SK-N-SH treated with all-trans-retinoic acid at 6 μM for 48 hours (cell line): ENCODE measurements around the gene GPR153.

Source experiments
- ATAC-seq: fragments of 200-7000 bp; cut with Tn5 transposase; 3 replicates; pipeline ENCODE4 v1.9.1; 2020; ENCODE audit warnings: mild to moderate bottlenecking, moderate library complexity
- ARNTL ChIP-seq: fragments of 450-650 bp; formaldehyde crosslinking; IDR thresholded peaks from 2 replicates; pipeline ENCODE4 v1.5.0; 2020; ENCODE audit warnings: low read depth, mild to moderate bottlenecking, moderate library complexity, borderline replicate concordance
- BACH2 ChIP-seq: fragments of 250-450 bp; sonication (Bioruptor Pico); IDR thresholded peaks from 2 replicates; pipeline ENCODE4 v1.9.0; 2021; ENCODE audit warnings: mild to moderate bottlenecking, borderline replicate concordance
- CSRNP3 ChIP-seq: fragments of 250-450 bp; sonication (Bioruptor Pico); IDR thresholded peaks from 2 replicates; pipeline ENCODE4 v1.5.1; 2021; ENCODE audit warnings: mild to moderate bottlenecking, moderate library complexity
- ESRRG ChIP-seq: fragments of 250-450 bp; sonication (Bioruptor Pico); IDR thresholded peaks from 2 replicates; pipeline ENCODE4 v1.6.1; 2021; ENCODE audit warnings: mild to moderate bottlenecking
- GLIS3 ChIP-seq: fragments of 250-450 bp; sonication (Bioruptor Pico); IDR thresholded peaks from 2 replicates; pipeline ENCODE4 v1.5.0; 2020; ENCODE audit warnings: mild to moderate bottlenecking, moderate library complexity
- ISL1 ChIP-seq: fragments of 250-450 bp; sonication (Bioruptor Pico); IDR thresholded peaks from 2 replicates; pipeline ENCODE4 v2.1.2; 2022; ENCODE audit warnings: mild to moderate bottlenecking, moderate library complexity
- OSR1 ChIP-seq: fragments of 250-450 bp; sonication (Bioruptor Pico); IDR thresholded peaks from 2 replicates; pipeline ENCODE4 v1.8.0; 2022; ENCODE audit warnings: moderate library complexity, mild to moderate bottlenecking, inconsistent platforms
- PATZ1 ChIP-seq: fragments of 250-450 bp; sonication (Bioruptor Pico); IDR thresholded peaks from 2 replicates; pipeline ENCODE4 v1.8.0; 2020; ENCODE audit warnings: mild to moderate bottlenecking, moderate library complexity, borderline replicate concordance
- PPARA ChIP-seq: fragments of 250-450 bp; sonication (Bioruptor Pico); IDR thresholded peaks from 2 replicates; pipeline ENCODE4 v1.5.0; 2020; ENCODE audit warnings: mild to moderate bottlenecking, borderline replicate concordance
- SNAI2 ChIP-seq: fragments of 250-450 bp; sonication (Bioruptor Pico); IDR thresholded peaks from 2 replicates; pipeline ENCODE4 v1.5.0; 2020; ENCODE audit warnings: mild to moderate bottlenecking, moderate library complexity
- TCF4 ChIP-seq: fragments of 250-450 bp; sonication (Bioruptor Pico); IDR thresholded peaks from 2 replicates; pipeline ENCODE4 v1.8.0; 2021; ENCODE audit warnings: mild to moderate bottlenecking, moderate library complexity, borderline replicate concordance
- TOX ChIP-seq: fragments of 250-450 bp; sonication (Bioruptor Pico); IDR thresholded peaks from 2 replicates; pipeline ENCODE4 v1.8.0; 2021; ENCODE audit warnings: mild to moderate bottlenecking, moderate library complexity, borderline replicate concordance
- TSHZ2 ChIP-seq: fragments of 250-450 bp; sonication (Bioruptor Pico); IDR thresholded peaks from 2 replicates; pipeline ENCODE4 v1.5.0; 2020; ENCODE audit warnings: mild to moderate bottlenecking, moderate library complexity
- ZNF565 ChIP-seq: fragments of 450-650 bp; formaldehyde crosslinking; conservative IDR thresholded peaks from 2 replicates; pipeline ENCODE4 v1.5.0; 2020; ENCODE audit warnings: low read depth, mild to moderate bottlenecking, moderate library complexity
- ZNF70 ChIP-seq: fragments of 450-650 bp; formaldehyde crosslinking; IDR thresholded peaks from 2 replicates; pipeline ENCODE4 v1.5.0; 2020; ENCODE audit warnings: mild to moderate bottlenecking, moderate library complexity
- ZNF8 ChIP-seq: fragments of 450-650 bp; formaldehyde crosslinking; IDR thresholded peaks from 2 replicates; pipeline ENCODE4 v1.5.0; 2020; ENCODE audit warnings: mild to moderate bottlenecking, moderate library complexity

Gene GPR153

GRCh38 chr1:6251233-6251632 is 9.7 kb downstream of the GPR153 start:
- TF ChIP-seq ZNF70 (CRISPR knock-in tag) (no peak), PPARA (CRISPR knock-in tag) (no peak), ZNF8 (CRISPR knock-in tag) (no peak), TOX (CRISPR knock-in tag) (no peak), TSHZ2 (CRISPR knock-in tag) (no peak), CSRNP3 (CRISPR knock-in tag) (no peak), SNAI2 (no peak), PATZ1 (no peak)
- no peak for ATAC-seq

- TF ChIP-seq TOX (CRISPR knock-in tag) (no peak), ESRRG (no peak), ARNTL (CRISPR knock-in tag) (no peak), GLIS3 (CRISPR knock-in tag) (no peak), PATZ1 (no peak), OSR1 (no peak)
- no peak for ATAC-seq
Measured at GRCh38 chr1:6249739-6250689, 10.9 kb downstream of the GPR153 start.

GRCh38 chr1:6248932-6249738 is 11.8 kb downstream of the GPR153 start:
- TF ChIP-seq TOX (CRISPR knock-in tag) = no peak
- TF ChIP-seq, all 23 proteins: peak for 0

GRCh38 chr1:6248161-6248776 is 12.6 kb downstream of the GPR153 start:
- TF ChIP-seq ZNF565 (CRISPR knock-in tag) = no peak
- no peak for TF ChIP-seq BACH2
- TF ChIP-seq ISL1 (CRISPR knock-in tag) = no peak
- no peak for TF ChIP-seq PPARA (CRISPR knock-in tag)
- TF ChIP-seq SNAI2 = no peak
- no peak for TF ChIP-seq TCF4
- no peak for TF ChIP-seq GLIS3 (CRISPR knock-in tag)
- TF ChIP-seq TOX (CRISPR knock-in tag) = no peak
- ATAC-seq = no peak

More at GRCh38 chr1:6248932-6249738, 11.8 kb downstream of the GPR153 start:
- ATAC-seq = no peak
